K562 (cell line): ENCODE results near the gene DELE1. TPM values are rescaled to one million over a fixed set of nuclear protein-coding genes. Genes with fewer than 3 reads are reported as not detected.

ENCODE experiments used
- ATAC-seq: fragments of 200-7000 bp; cut with Tn5 transposase; 3 replicates; pipeline ENCODE4 v1.9.1; 2020; ENCODE audit warnings: moderate library complexity
- BruUV-seq: library from RNA; stranded (reverse); fragments of 400-500 nt; replicated peaks from 2 replicates; lab custom pipeline; 2021; lab: Mats Ljungman, UMichigan
- CTCF ChIA-PET: fragments of 300-600 bp; formaldehyde crosslinking; extraction: SDS; loops from one replicate; lab custom pipeline; 2021; ENCODE audit warnings: low intra/inter-chr PET ratio; lab: Yijun Ruan, JAX
- POLR2A ChIA-PET: fragments of 300-600, 350-650 bp; sonication (Branson Sonifier 250); formaldehyde crosslinking; extraction: SDS; loops from one replicate; lab custom pipeline; 2021; ENCODE audit warnings: antibody characterized with exemption, inconsistent platforms; lab: Yijun Ruan, JAX
- DNase-seq, 4 experiments: peaks; one replicate each; pipeline versions ENCODE4 v3.0.0 to v3.0.0-alpha.2; 2011 to 2018; ENCODE audit warnings: low spot score in 3 of 4, mixed read lengths in 3 of 4; ENCODE audit errors: extremely low read depth in 1 of 4
- FAIRE-seq: peaks from 2 replicates; lab custom pipeline; 2011; peaks lifted over from hg19 to GRCh38; lab: Jason Lieb, UNC
- H2AFZ ChIP-seq: 2 replicates; pipeline ENCODE4 v1.6.0; 2011; ENCODE audit warnings: low read depth, low read length, control low read depth, inconsistent platforms
- H3K27ac ChIP-seq: fragments of 200-600 bp; 3 replicates; pipeline ENCODE4 v1.8.0; 2011; ENCODE audit warnings: low read depth, mild to moderate bottlenecking, control low read depth, inconsistent platforms, low read length, moderate library complexity, mixed read lengths; ENCODE audit errors: extremely low read depth
- H3K27me3 ChIP-seq, 2 experiments: fragments of 300-600 bp in 1 of 2; 2 replicates in 1 of 2; 3 replicates in 1 of 2; pipeline versions ENCODE4 v1.6.0 to v1.8.0; 2011; ENCODE audit warnings: inconsistent platforms in 2 of 2, low read length in 2 of 2, mild to moderate bottlenecking in 1 of 2, mixed read lengths in 1 of 2, moderate library complexity in 1 of 2; ENCODE audit not compliant: control insufficient read depth in 2 of 2, insufficient read depth in 2 of 2
- H3K36me3 ChIP-seq: fragments of 300-600 bp; 3 replicates; pipeline ENCODE4 v1.8.0; 2011; ENCODE audit warnings: mild to moderate bottlenecking, low read length, inconsistent platforms; ENCODE audit not compliant: control insufficient read depth, insufficient read depth
- H3K4me1 ChIP-seq, 2 experiments: fragments of 200-600 bp in 1 of 2; replicated peaks in 1 of 2; 2 replicates in 1 of 2; 3 replicates in 1 of 2; pipeline versions ENCODE4 v1.5.1 to v1.8.0; 2011; ENCODE audit warnings: inconsistent platforms in 2 of 2, low read length in 2 of 2, mild to moderate bottlenecking in 1 of 2, mixed read lengths in 1 of 2, moderate library complexity in 1 of 2; ENCODE audit not compliant: control insufficient read depth in 2 of 2, insufficient read depth in 2 of 2
- H3K4me2 ChIP-seq: 2 replicates; pipeline ENCODE4 v1.6.1; 2011; ENCODE audit warnings: low read length, control low read depth, inconsistent platforms, mixed read lengths; ENCODE audit not compliant: insufficient read depth
- H3K4me3 ChIP-seq: fragments of 200-600 bp; sonication (generic), shearing (Covaris generic); 2 replicates; pipeline ENCODE4 v1.5.1; 2016; ENCODE audit warnings: control low read depth, inconsistent platforms
- H3K79me2 ChIP-seq: fragments of 200-600 bp; 3 replicates; pipeline ENCODE4 v1.8.0; 2011; ENCODE audit warnings: low read length, inconsistent platforms; ENCODE audit not compliant: control insufficient read depth, insufficient read depth
- H3K9ac ChIP-seq, 2 experiments: 2 replicates each; pipeline versions ENCODE4 v1.6.0 to v1.6.1; 2011; ENCODE audit warnings: low read depth in 2 of 2, low read length in 2 of 2, control low read depth in 1 of 2, inconsistent platforms in 1 of 2, mild to moderate bottlenecking in 1 of 2, mixed read lengths in 1 of 2; ENCODE audit not compliant: insufficient read depth in 1 of 2
- H3K9me1 ChIP-seq: one replicate; pipeline ENCODE4 v1.6.0; 2011; ENCODE audit warnings: inconsistent platforms, mild to moderate bottlenecking, low read length, moderate library complexity; ENCODE audit not compliant: control insufficient read depth, insufficient read depth
- H3K9me3 ChIP-seq: replicated peaks from 2 replicates; pipeline ENCODE4 v1.5.1; 2011; ENCODE audit warnings: low read depth, low read length, inconsistent platforms; ENCODE audit not compliant: control insufficient read depth, insufficient read depth
- H4K20me1 ChIP-seq: replicated peaks from 2 replicates; pipeline ENCODE4 v1.6.1; 2011; ENCODE audit warnings: low read length, inconsistent platforms, mixed read lengths; ENCODE audit not compliant: control insufficient read depth, insufficient read depth
- ETV1 ChIP-seq: fragments of 450-650 bp; conservative IDR thresholded peaks from 2 replicates; pipeline ENCODE4 v1.6.1; 2016; ENCODE audit warnings: missing genetic modification characterization, control low read depth, low read depth, missing compliant biosample characterization
- GTF2F1 ChIP-seq: IDR thresholded peaks from 2 replicates; pipeline ENCODE4 v1.6.1; 2011; ENCODE audit warnings: low read depth, low read length, improper control_type of control experiment
- HDAC3 ChIP-seq: fragments of 450-650 bp; IDR thresholded peaks from 2 replicates; pipeline ENCODE4 v1.6.1; 2018; ENCODE audit warnings: borderline replicate concordance, mild to moderate bottlenecking, moderate library complexity; ENCODE audit not compliant: partially characterized antibody
- HMG20B ChIP-seq: fragments of 250-450 bp; sonication (Bioruptor Pico); IDR thresholded peaks from 2 replicates; pipeline ENCODE4 v1.5.0; 2021; ENCODE audit warnings: mild to moderate bottlenecking
- NR2C2 ChIP-seq, 2 experiments: fragments of 200-800 bp in 1 of 2; sonication (Bioruptor generic) in 1 of 2; sonication (generic) in 1 of 2; formaldehyde crosslinking in 1 of 2; IDR thresholded peaks; 2 replicates each; pipeline versions ENCODE4 v1.6.1 to v1.8.0; 2016 to 2022; ENCODE audit warnings: mild to moderate bottlenecking in 1 of 2, missing compliant biosample characterization in 1 of 2, missing genetic modification characterization in 1 of 2, missing genetic modification reagents in 1 of 2
- RAD21 ChIP-seq, 2 experiments: fragments of 250-450 bp in 1 of 2; fragments of 450-650 bp in 1 of 2; sonication (Bioruptor Pico) in 1 of 2; formaldehyde crosslinking in 1 of 2; IDR thresholded peaks in 1 of 2; conservative IDR thresholded peaks in 1 of 2; 2 replicates each; pipeline versions ENCODE4 v1.4.0 to v1.8.0; 2020 to 2022; ENCODE audit warnings: mild to moderate bottlenecking in 2 of 2, moderate library complexity in 1 of 2
- SUPT5H ChIP-seq: fragments of 450-650 bp; IDR thresholded peaks from 2 replicates; pipeline ENCODE4 v1.6.1; 2016
- ZNF408 ChIP-seq: fragments of 250-450 bp; sonication (Bioruptor Pico); IDR thresholded peaks from 2 replicates; pipeline ENCODE4 v1.4.0; 2020; ENCODE audit warnings: low read depth, mild to moderate bottlenecking, moderate library complexity
- WGBS: fragments of 100-300 bp; shearing (Covaris generic); methylation state at CpG from one replicate; pipeline ENCODE4 v1.1.6; 2016; ENCODE audit warnings: low coverage, mixed read lengths; ENCODE audit not compliant: insufficient coverage; ENCODE audit errors: missing lambda C conversion rate; 5-methylcytosine and 5-hydroxymethylcytosine counted together
- in situ Hi-C: fragments of 300-500 bp; cut with MboI; formaldehyde crosslinking; loops from 4 replicates; pipeline ENCODE4 v1.15.0; 2018; ENCODE audit warnings: inconsistent platforms, mixed read lengths
- intact Hi-C: fragments of 100-400 bp; cut with micrococcal nuclease; formaldehyde crosslinking; loops from 2 replicates; pipeline ENCODE4 v1.14.2; 2022
- polyA plus RNA-seq, 8 experiments: library from polyadenylated mRNA; depleted of rRNA in 4 of 8; stranded (reverse) in 5 of 8; unstranded in 3 of 8; fragments of >200 nt; fragmentation: Nextera tagmentation in 2 of 8; fragmentation: Illumina TruSeq in 1 of 8; extraction: Ambion mirVana in 2 of 8; extraction: Trizol in 1 of 8; gene quantifications; 2 replicates each; pipeline versions ENCODE4 v1.2.1 to v1.2.3, GENCODE V29; 2011 to 2014; ENCODE audit warnings: inconsistent platforms in 1 of 8, missing spikeins in 1 of 8
- total RNA-seq, 7 experiments: library from RNA; depleted of rRNA in 6 of 7; stranded (reverse); fragments of >200 nt in 6 of 7; fragmentation: Illumina TruSeq in 2 of 7; extraction: Trizol in 2 of 7; gene quantifications; 2 replicates each; pipeline versions ENCODE4 v1.2.1 to v1.2.3, GENCODE V29; 2011 to 2021; ENCODE audit warnings: low replicate concordance in 1 of 7
- TF ChIP-seq, protein P1 (sequence below): fragments of 250-450 bp; sonication (Bioruptor Pico); IDR thresholded peaks from 2 replicates; pipeline ENCODE4 v1.4.0; 2020; ENCODE audit warnings: mild to moderate bottlenecking, moderate library complexity
- TF ChIP-seq, protein P2 (sequence below), 2 experiments: fragments of 450-650 bp; IDR thresholded peaks; 2 replicates each; pipeline ENCODE4 v1.6.1; 2018; ENCODE audit warnings: mild to moderate bottlenecking in 2 of 2, low read depth in 1 of 2; ENCODE audit not compliant: partially characterized antibody in 2 of 2

DELE1 gene
- total and polyA plus RNA-seq, 9 of the 15 experiments (the other 6 are each of a cell fraction or from before 2014, with no cell fraction given): 16.6 to 74.4 (median 49.8) TPM

DNA sequence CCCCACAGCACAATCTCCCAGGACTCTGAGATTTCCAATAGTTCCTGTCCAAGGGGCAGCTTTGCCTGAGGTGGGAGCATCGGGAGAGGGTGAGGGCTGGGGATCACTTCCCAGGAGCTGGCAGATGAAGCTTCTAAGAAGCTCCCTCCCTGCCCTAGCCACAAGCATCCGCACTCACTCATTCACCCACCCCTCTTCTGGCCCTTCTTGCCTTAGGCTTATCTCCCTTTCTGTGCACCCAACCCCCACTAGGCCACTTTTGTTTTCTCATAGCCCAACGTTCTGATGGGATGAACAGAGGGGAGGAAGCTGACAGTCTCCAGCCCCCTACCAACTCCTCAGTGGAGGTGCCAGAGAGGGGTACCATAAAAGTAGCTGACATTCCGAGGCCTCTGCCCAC lies 41.8 kb upstream of the DELE1 start:
- FAIRE-seq: no peak
- in situ Hi-C loops: loop anchor here (5.0 kb wide), 2 partner anchors 75 to 175 kb away; partner anchors contain the start of gene PCDH12

More for the DNA sequence above, 41.8 kb upstream of the DELE1 start:
- H3K4me2 ChIP-seq: no peak overlapping the region
- 2% methylated on average over 4 of the region's 4 CpGs for WGBS
- H3K36me3 ChIP-seq: no peaks in the 10 kb centered on the region
- no peaks in the 10 kb centered on the region for H3K9me3 ChIP-seq
- H3K4me1 ChIP-seq: peaks cover 24 to 34% of the 10 kb centered on the region in 2 experiments; a peak in 4 of 5 replicates
- no peak for DNase-seq
- no peaks in the 10 kb centered on the region for H3K79me2 ChIP-seq
- peaks cover 31% of the 10 kb centered on the region for H4K20me1 ChIP-seq
- no peak overlapping the region for H3K27ac ChIP-seq
- TF ChIP-seq HDAC3 (no peak), RAD21 (CRISPR knock-in tag; conservative IDR thresholded peaks at IDR 0.05 in 1 of 2, IDR thresholded peaks at IDR 0.05 in 1 of 2) (no peak), NR2C2 (CRISPR knock-in tag; IDR thresholded peaks at IDR 0.05) (no peak), NR2C2 (tag; IDR thresholded peaks at IDR 0.05) (no peak), ETV1 (tag) (no peak), HMG20B (no peak), SUPT5H (no peak), ZNF408 (CRISPR knock-in tag) (no peak), GTF2F1 (no peak)
- TF ChIP-seq, protein P1, sequence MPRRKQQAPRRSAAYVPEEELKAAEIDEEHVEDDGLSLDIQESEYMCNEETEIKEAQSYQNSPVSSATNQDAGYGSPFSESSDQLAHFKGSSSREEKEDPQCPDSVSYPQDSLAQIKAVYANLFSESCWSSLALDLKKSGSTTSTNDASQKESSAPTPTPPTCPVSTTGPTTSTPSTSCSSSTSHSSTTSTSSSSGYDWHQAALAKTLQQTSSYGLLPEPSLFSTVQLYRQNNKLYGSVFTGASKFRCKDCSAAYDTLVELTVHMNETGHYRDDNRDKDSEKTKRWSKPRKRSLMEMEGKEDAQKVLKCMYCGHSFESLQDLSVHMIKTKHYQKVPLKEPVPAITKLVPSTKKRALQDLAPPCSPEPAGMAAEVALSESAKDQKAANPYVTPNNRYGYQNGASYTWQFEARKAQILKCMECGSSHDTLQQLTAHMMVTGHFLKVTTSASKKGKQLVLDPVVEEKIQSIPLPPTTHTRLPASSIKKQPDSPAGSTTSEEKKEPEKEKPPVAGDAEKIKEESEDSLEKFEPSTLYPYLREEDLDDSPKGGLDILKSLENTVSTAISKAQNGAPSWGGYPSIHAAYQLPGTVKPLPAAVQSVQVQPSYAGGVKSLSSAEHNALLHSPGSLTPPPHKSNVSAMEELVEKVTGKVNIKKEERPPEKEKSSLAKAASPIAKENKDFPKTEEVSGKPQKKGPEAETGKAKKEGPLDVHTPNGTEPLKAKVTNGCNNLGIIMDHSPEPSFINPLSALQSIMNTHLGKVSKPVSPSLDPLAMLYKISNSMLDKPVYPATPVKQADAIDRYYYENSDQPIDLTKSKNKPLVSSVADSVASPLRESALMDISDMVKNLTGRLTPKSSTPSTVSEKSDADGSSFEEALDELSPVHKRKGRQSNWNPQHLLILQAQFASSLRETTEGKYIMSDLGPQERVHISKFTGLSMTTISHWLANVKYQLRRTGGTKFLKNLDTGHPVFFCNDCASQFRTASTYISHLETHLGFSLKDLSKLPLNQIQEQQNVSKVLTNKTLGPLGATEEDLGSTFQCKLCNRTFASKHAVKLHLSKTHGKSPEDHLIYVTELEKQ (CRISPR knock-in tag): no peak
- TF ChIP-seq, protein P2, sequence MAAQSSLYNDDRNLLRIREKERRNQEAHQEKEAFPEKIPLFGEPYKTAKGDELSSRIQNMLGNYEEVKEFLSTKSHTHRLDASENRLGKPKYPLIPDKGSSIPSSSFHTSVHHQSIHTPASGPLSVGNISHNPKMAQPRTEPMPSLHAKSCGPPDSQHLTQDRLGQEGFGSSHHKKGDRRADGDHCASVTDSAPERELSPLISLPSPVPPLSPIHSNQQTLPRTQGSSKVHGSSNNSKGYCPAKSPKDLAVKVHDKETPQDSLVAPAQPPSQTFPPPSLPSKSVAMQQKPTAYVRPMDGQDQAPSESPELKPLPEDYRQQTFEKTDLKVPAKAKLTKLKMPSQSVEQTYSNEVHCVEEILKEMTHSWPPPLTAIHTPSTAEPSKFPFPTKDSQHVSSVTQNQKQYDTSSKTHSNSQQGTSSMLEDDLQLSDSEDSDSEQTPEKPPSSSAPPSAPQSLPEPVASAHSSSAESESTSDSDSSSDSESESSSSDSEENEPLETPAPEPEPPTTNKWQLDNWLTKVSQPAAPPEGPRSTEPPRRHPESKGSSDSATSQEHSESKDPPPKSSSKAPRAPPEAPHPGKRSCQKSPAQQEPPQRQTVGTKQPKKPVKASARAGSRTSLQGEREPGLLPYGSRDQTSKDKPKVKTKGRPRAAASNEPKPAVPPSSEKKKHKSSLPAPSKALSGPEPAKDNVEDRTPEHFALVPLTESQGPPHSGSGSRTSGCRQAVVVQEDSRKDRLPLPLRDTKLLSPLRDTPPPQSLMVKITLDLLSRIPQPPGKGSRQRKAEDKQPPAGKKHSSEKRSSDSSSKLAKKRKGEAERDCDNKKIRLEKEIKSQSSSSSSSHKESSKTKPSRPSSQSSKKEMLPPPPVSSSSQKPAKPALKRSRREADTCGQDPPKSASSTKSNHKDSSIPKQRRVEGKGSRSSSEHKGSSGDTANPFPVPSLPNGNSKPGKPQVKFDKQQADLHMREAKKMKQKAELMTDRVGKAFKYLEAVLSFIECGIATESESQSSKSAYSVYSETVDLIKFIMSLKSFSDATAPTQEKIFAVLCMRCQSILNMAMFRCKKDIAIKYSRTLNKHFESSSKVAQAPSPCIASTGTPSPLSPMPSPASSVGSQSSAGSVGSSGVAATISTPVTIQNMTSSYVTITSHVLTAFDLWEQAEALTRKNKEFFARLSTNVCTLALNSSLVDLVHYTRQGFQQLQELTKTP (IDR thresholded peaks at IDR 0.05; ENCODE audit: low read depth in 1 of 2, partially characterized antibody in 2 of 2): no peak
- TF ChIP-seq, all 486 proteins: peak for 0
- no peak for ATAC-seq
- H2AFZ ChIP-seq: no peak overlapping the region
- no peak overlapping the region for H3K9ac ChIP-seq
- peaks cover 3% of the 10 kb centered on the region for H3K9me1 ChIP-seq
- POLR2A ChIA-PET: interaction anchor here (0.7 to 1.1 kb wide), 2 partner anchors 9 to 18 kb away, joined by 3 read pairs; no protein-coding TSS in a partner anchor
- CTCF ChIA-PET: no interaction called here
- no TSS peak for BruUV-seq
- H3K27me3 ChIP-seq: peaks cover 22 to 50% of the 10 kb centered on the region in 2 experiments
- intact Hi-C loops: no loop called here
- H3K4me3 ChIP-seq: no peak overlapping the region
